ENCODE measurements around the gene HOXB3. TPM values are rescaled to one million over a fixed set of nuclear protein-coding genes. Genes with fewer than 3 reads are reported as not detected.
A peak's percentile ranks its signal among the peaks of the same experiment; 100 is the strongest.

HOXB3 gene
- total RNA-seq, 1 donor from 2014 or later, result not detected

GRCh38 chr17:48558057-48558830 is 31.8 kb downstream of the HOXB3 start:
- peaks cover 95% of the 10 kb centered on the region for H3K79me2 ChIP-seq (ENCODE audit: insufficient read depth, low read length)
- H3K36me3 Mint-ChIP-seq (ENCODE audit: low read depth, unreplicated experiment), result peaks cover 2% of the 10 kb centered on the region
- peak overlapping the region; percentile 83 for H3K9ac ChIP-seq (ENCODE audit: low read length)
- peaks cover 52% of the 10 kb centered on the region for H3K4me1 ChIP-seq (ENCODE audit: insufficient read depth, low read length)
- H3K4me3 ChIP-seq (ENCODE audit: insufficient read depth, low read depth, low read length), result peak overlapping the region; percentile 31
- DNase-seq (ENCODE audit: low read depth) (no peak), FAIRE-seq (no peak)
- no peaks in the 10 kb centered on the region for H3K9me3 ChIP-seq (ENCODE audit: insufficient read depth, low read depth, low read length)
- H3K27ac ChIP-seq (ENCODE audit: low read depth, low read length), result peak overlapping the region; percentile 61
- peak overlapping the region; percentile 8 for H3K27ac Mint-ChIP-seq (ENCODE audit: unreplicated experiment)
- peak overlapping the region; percentile 88 for H3K4me2 ChIP-seq (ENCODE audit: low read length)
- no peak overlapping the region for H2AFZ ChIP-seq (ENCODE audit: low read depth, low read length)
- peaks cover 2% of the 10 kb centered on the region for H3K4me1 Mint-ChIP-seq (ENCODE audit: low read depth, unreplicated experiment)
- peaks cover 78% of the 10 kb centered on the region for H3K27me3 ChIP-seq (ENCODE audit: insufficient read depth, low read length)
- TF ChIP-seq EZH2 (IDR thresholded peaks at IDR 0.05; ENCODE audit: insufficient read depth, low read length), result no peak
- TF ChIP-seq, protein P1, sequence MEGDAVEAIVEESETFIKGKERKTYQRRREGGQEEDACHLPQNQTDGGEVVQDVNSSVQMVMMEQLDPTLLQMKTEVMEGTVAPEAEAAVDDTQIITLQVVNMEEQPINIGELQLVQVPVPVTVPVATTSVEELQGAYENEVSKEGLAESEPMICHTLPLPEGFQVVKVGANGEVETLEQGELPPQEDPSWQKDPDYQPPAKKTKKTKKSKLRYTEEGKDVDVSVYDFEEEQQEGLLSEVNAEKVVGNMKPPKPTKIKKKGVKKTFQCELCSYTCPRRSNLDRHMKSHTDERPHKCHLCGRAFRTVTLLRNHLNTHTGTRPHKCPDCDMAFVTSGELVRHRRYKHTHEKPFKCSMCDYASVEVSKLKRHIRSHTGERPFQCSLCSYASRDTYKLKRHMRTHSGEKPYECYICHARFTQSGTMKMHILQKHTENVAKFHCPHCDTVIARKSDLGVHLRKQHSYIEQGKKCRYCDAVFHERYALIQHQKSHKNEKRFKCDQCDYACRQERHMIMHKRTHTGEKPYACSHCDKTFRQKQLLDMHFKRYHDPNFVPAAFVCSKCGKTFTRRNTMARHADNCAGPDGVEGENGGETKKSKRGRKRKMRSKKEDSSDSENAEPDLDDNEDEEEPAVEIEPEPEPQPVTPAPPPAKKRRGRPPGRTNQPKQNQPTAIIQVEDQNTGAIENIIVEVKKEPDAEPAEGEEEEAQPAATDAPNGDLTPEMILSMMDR (IDR thresholded peaks at IDR 0.05; ENCODE audit: insufficient read depth, low read depth, low read length), result no peak
- no peaks in the 10 kb centered on the region for H3K36me3 ChIP-seq (ENCODE audit: insufficient read depth, low read length)
- no peak overlapping the region for H3K4me3 Mint-ChIP-seq (ENCODE audit: unreplicated experiment)
- peaks cover 15% of the 10 kb centered on the region for H3K9me3 Mint-ChIP-seq (ENCODE audit: unreplicated experiment)
- peaks cover 98% of the 10 kb centered on the region for H3K27me3 Mint-ChIP-seq (ENCODE audit: low read depth, unreplicated experiment)
- peaks cover 9% of the 10 kb centered on the region for H4K20me1 ChIP-seq (ENCODE audit: insufficient read depth, low read length)

GRCh38 chr17:48556576-48557401 is 33.3 kb downstream of the HOXB3 start:
- peaks cover 6% of the 10 kb centered on the region for H4K20me1 ChIP-seq (ENCODE audit: insufficient read depth, low read length)
- no peaks in the 10 kb centered on the region for H3K9me3 ChIP-seq (ENCODE audit: insufficient read depth, low read depth, low read length)
- TF ChIP-seq, protein P1 (IDR thresholded peaks at IDR 0.05; ENCODE audit: insufficient read depth, low read depth, low read length), result no peak
- no peak for TF ChIP-seq EZH2 (IDR thresholded peaks at IDR 0.05; ENCODE audit: insufficient read depth, low read length)
- no peak overlapping the region for H3K4me3 Mint-ChIP-seq (ENCODE audit: unreplicated experiment)
- no peak for DNase-seq (ENCODE audit: low read depth)
- peak overlapping the region; percentile 80 for H3K27ac ChIP-seq (ENCODE audit: low read depth, low read length)
- peaks cover 18% of the 10 kb centered on the region for H3K9me3 Mint-ChIP-seq (ENCODE audit: unreplicated experiment)
- H3K4me1 Mint-ChIP-seq (ENCODE audit: low read depth, unreplicated experiment), result peaks cover 2% of the 10 kb centered on the region
- FAIRE-seq, result no peak
- H3K4me3 ChIP-seq (ENCODE audit: insufficient read depth, low read depth, low read length), result peak overlapping the region; percentile 21
- peak overlapping the region; percentile 88 for H3K4me2 ChIP-seq (ENCODE audit: low read length)
- no peaks in the 10 kb centered on the region for H3K36me3 ChIP-seq (ENCODE audit: insufficient read depth, low read length)
- peaks cover 53% of the 10 kb centered on the region for H3K4me1 ChIP-seq (ENCODE audit: insufficient read depth, low read length)
- H3K9ac ChIP-seq (ENCODE audit: low read length), result peak overlapping the region; percentile 83
- H3K27me3 Mint-ChIP-seq (ENCODE audit: low read depth, unreplicated experiment), result peaks cover 93% of the 10 kb centered on the region
- peaks cover 72% of the 10 kb centered on the region for H3K27me3 ChIP-seq (ENCODE audit: insufficient read depth, low read length)
- H3K36me3 Mint-ChIP-seq (ENCODE audit: low read depth, unreplicated experiment), result peaks cover 5% of the 10 kb centered on the region
- H3K79me2 ChIP-seq (ENCODE audit: insufficient read depth, low read length), result peaks cover 94% of the 10 kb centered on the region
- H3K27ac Mint-ChIP-seq (ENCODE audit: unreplicated experiment), result no peak overlapping the region
- no peak overlapping the region for H2AFZ ChIP-seq (ENCODE audit: low read depth, low read length)

All from astrocyte (in vitro differentiated cells and primary cell).